ENCODE data around the gene SMARCC2. TPM values are rescaled to one million over a fixed set of nuclear protein-coding genes. Genes with fewer than 3 reads are reported as not detected.

SMARCC2 gene
- total RNA-seq, 2 donors from 2014 or later, result 45.0 to 70.2 TPM

- H3K27me3 ChIP-seq, result no peaks in the 10 kb centered on the region
- H3K9me3 ChIP-seq, result no peaks in the 10 kb centered on the region
- H3K4me1 ChIP-seq, result peaks cover 0 to 53% of the 10 kb centered on the region in 2 donors
- no peak for TF ChIP-seq CTCF (IDR thresholded peaks at IDR 0.05)
- peaks cover 6% of the 10 kb centered on the region for H3K36me3 ChIP-seq
- H3K27ac ChIP-seq, result peak overlapping the region; percentile 81 to 87
- DNase-seq (ENCODE audit: low spot score), result no peak
- H3K4me3 ChIP-seq, result no peak overlapping the region
Measured at GRCh38 chr12:56126732-56127239, 62.5 kb downstream of the SMARCC2 start.

DNA sequence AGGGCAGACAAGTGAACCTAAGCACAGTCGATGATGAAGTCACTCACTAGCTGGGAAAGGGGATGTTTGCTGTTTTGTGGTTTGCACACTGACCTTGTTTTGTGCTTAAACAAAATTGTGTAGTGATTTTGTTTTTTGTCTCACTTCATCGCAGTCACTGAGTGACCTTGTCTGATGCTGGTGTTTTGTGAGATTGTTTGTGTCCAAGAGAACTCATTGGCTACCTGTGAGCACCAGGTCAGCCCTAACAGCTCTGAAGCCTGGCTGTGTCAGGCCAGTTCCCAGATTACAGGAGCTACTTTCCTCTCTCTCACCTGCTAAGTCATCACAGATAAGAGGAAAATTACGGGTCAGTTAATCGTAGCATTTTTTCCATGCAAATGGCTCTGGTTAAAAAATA, 65.2 kb downstream of the SMARCC2 start:
- H3K4me1 ChIP-seq, result peaks cover 0 to 62% of the 10 kb centered on the region in 2 donors
- no peaks in the 10 kb centered on the region for H3K9me3 ChIP-seq
- DNase-seq (ENCODE audit: low spot score), result no peak
- no peak overlapping the region for H3K27ac ChIP-seq
- TF ChIP-seq CTCF (IDR thresholded peaks at IDR 0.05), result no peak
- H3K4me3 ChIP-seq, result no peak overlapping the region
- peaks cover 10% of the 10 kb centered on the region for H3K36me3 ChIP-seq
- no peaks in the 10 kb centered on the region for H3K27me3 ChIP-seq

- DNase-seq (ENCODE audit: low spot score), result no peak
- H3K4me1 ChIP-seq, result peaks cover 0 to 66% of the 10 kb centered on the region in 2 donors
Measured at GRCh38 chr12:56122637-56123036, 66.6 kb downstream of the SMARCC2 start.

GRCh38 chr12:56121204-56121870, 67.9 kb downstream of the SMARCC2 start:
- peaks cover 0 to 56% of the 10 kb centered on the region in 2 donors for H3K4me1 ChIP-seq
- no peaks in the 10 kb centered on the region for H3K27me3 ChIP-seq
- TF ChIP-seq CTCF (IDR thresholded peaks at IDR 0.05), result no peak

More at GRCh38 chr12:56122637-56123036, 66.6 kb downstream of the SMARCC2 start:
- no peaks in the 10 kb centered on the region for H3K27me3 ChIP-seq
- no peak overlapping the region for H3K4me3 ChIP-seq
- no peaks in the 10 kb centered on the region for H3K9me3 ChIP-seq
- peaks cover 10% of the 10 kb centered on the region for H3K36me3 ChIP-seq
- TF ChIP-seq CTCF (IDR thresholded peaks at IDR 0.05), result no peak
- no peak overlapping the region for H3K27ac ChIP-seq

DNA sequence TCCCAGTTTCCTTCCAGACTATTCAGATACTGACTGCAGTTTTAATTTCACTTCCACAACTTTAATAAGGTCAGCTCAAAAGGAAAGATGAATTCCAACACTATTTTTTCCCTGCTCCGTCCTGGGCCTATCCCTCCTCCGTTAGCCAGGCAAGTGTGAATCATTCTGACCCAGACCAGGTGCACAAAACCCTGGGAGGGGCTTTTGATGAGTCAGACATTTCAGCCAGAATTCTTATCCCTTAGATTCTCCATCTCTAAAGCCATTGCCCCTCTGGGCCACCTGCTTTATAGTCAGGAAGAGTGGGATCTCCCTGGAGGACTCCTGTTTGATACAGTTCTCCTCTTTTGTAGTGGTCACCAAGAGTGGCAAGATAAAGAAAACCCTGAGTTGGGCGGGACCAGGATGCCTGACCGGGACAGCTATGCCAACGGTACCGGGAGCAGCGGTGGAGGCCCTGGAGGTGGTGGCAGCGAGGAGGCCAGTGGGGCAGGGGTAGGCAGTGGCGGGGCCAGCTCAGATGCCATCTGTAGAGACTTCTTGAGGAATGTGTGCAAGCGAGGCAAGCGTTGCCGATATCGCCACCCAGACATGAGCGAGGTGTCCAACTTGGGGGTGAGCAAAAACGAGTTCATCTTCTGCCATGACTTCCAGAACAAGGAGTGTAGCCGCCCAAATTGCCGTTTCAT, 69.0 kb downstream of the SMARCC2 start:
- H3K36me3 ChIP-seq, result peaks cover 10% of the 10 kb centered on the region
- H3K27me3 ChIP-seq, result no peaks in the 10 kb centered on the region
- no peaks in the 10 kb centered on the region for H3K9me3 ChIP-seq
- H3K27ac ChIP-seq, result peak overlapping the region; percentile 85 to 95
- no peak overlapping the region for H3K4me3 ChIP-seq
- no peak for DNase-seq (ENCODE audit: low spot score)
- no peak for TF ChIP-seq CTCF (IDR thresholded peaks at IDR 0.05)
- H3K4me1 ChIP-seq, result peaks cover 0 to 50% of the 10 kb centered on the region in 2 donors

More at GRCh38 chr12:56121204-56121870, 67.9 kb downstream of the SMARCC2 start:
- Histone ChIP-seq H3K4me3 (no peak overlapping the region), H3K9me3 (no peaks in the 10 kb centered on the region), H3K36me3 (peaks cover 10% of the 10 kb centered on the region), H3K27ac (no peak overlapping the region)
- DNase-seq (ENCODE audit: low spot score), result no peak
